GM18858 (cell line): Measurements from ENCODE around the gene ATG4A.

Source experiments
- ATAC-seq: cut with Tn5 transposase; IDR thresholded peaks from one replicate; pipeline ENCODE4 v1.9.1; 2021; ENCODE audit not compliant: unreplicated experiment

ATG4A gene, protein sequence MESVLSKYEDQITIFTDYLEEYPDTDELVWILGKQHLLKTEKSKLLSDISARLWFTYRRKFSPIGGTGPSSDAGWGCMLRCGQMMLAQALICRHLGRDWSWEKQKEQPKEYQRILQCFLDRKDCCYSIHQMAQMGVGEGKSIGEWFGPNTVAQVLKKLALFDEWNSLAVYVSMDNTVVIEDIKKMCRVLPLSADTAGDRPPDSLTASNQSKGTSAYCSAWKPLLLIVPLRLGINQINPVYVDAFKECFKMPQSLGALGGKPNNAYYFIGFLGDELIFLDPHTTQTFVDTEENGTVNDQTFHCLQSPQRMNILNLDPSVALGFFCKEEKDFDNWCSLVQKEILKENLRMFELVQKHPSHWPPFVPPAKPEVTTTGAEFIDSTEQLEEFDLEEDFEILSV

DNA sequence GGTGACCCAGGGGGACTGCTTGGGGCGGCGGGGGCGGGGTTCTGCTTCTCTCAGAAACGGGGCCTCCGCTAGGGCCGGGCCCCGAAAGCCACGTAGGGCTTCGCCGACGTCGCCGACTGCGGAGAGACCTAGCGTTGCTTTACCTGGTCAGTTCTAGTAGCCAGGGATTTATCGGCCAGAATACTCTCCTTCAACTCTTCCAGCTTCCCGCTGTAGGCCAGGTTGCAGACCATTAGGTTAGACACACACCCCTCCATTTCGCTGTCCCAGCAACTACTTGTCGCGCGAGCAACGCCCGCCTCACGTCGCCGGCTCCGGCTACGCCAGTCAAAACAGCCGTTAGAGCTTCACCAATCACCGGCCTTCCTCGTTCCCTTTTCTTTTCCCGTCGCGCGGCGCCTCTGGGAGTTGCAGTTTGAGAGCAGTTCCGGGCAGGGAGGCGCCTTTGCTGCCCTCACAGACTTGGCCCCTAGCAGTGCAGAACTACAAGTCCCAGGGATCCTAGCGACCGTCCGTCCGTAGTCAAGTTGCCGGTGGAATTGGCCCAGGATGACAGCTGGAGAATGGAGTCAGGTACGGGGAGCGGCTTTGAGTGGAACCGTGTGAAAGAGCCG, at the start of gene ATG4A, which contains the start of gene PSMD10:
Gene ATG4A, plus strand, starts transcription at position 515 of the 614 bp plus-strand sequence. Its CDS starts 49 bp downstream, at position 564.
Gene PSMD10, minus strand, starts transcription at position 279 of the 614 bp plus-strand sequence. Its CDS starts 22 bp downstream, at position 257.
- peak; percentile 93 for ATAC-seq

DNA sequence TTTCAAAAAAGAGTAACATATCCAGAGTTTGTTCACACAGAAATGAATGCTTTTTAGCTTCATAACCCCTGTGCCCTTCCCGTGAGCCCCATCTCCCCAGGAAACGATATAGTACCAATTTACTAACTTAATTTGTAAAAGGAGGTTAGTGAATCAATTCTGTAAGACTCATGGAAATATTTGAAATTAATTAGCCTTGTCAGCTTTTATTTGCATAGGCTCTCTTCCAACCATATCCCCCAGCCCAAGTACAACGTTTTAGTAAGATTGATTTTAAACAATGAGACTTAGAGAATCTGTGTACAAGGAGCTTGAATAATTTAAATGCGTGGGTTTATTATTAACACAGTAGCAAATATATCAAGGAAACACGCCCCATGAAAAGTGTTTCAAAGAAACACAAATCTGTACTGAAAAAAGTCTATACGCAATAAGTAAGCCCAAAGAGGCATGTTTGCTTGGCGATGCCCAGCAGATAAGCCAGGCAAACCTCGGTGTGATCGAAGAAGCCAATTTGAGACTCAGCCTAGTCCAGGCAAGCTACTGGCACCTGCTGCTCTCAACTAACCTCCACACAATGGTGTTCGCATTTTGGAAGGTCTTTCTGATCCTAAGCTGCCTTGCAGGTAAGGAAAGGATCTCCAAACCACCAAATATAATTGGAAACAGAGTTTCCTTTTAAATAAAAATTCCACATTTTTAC, 46.9 kb upstream of the ATG4A start, which contains the start of gene VSIG1:
Gene VSIG1, plus strand, starts transcription at position 512 of the 703 bp plus-strand sequence. Its CDS starts 66 bp downstream, at position 578.
- no peak for ATAC-seq

DNA sequence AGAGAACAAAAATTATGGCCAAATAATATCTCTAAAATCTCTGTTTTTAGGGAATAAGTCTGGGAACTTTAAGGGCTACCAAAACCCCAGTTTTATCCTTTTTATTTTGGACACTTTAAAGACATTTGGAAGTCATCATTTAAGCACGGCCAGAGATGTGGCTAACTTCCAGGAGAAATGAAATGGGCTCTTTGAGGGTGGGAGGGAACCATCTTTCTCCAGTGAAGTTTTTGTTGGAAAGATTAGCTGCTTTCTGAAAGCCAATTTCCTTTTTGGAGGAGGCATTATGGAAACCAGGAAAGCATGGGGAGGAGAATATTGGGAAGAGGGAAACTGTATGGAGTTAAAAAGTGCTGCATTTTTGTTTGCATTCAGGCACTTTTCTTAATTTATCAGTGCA, 41.9 kb upstream of the ATG4A start:
- no peak for ATAC-seq

DNA sequence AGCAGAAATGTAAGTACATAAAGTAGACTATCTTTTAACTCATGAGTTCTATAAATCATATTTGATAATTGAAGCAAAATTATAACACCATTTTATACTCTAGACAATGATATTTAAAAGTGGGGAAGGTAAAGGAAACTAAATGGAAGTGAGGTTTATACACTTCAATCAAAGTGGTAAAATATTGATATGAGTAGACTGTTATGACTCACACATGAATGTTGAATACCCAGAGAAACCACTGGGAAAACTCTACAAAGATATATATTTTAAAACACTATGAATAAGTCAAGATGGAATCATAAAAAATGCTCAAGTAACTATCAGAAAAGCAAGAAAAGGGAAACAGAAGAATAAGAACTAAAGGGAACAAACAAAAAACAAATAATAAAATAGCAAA, 38.4 kb upstream of the ATG4A start:
- peak; percentile 62 for ATAC-seq

DNA sequence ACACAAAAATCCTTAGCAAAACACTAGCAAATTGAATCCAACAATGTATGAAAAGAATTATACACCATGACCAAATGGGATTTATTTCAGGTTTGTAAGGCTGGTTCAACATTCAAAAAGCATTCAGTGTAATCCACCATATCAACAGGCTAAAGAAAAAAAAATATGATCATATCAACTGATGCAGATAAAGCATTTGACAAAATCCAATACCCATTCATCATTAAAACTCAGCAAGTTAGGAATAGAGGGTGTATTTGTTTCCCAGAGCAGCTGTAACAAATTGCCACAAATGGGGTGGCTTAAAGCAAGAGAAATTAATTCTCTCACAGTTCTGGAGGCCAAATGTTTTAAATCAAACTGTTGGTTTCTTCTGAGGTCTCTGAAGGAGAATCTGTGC, 36.0 kb upstream of the ATG4A start:
- ATAC-seq, result no peak

DNA sequence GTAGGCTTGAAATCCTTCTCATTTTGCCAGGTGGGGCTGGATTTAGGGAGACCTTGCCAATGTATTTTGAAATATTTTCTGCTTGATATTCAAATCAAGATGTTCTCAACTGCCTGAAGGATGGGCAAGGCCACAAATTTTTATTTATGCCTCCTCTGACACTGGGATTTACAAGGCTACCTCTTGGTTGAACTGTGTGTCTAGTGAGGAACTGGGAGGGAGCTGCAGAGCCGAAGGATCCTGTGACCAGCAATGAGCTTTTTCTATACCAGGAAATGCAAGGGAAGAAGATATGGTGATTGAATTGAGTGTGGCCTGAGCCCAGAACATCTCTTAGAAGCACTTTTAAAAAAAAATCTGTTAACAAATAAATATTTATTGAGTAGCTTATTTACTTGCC, 31.8 kb upstream of the ATG4A start:
- ATAC-seq, result no peak

DNA sequence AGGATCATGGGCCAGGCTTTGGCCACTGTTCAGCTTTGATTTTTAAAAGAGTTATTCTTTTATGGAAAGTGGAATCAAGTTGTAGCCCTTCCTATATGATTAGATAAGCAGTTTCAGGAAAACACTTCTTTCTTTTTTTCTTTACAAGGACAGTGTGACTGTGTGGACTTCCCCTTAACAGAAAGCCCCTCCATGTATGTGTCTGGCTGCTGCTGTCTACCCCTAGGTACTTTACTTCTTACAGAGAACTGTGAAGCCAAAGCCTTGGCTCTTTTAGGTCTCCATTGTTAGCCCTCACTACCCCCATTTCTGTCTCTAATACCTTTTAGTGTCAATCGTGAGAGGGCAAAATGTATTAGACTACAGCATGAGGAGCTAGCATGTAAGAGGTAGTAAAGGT, 27.6 kb upstream of the ATG4A start:
- no peak for ATAC-seq

DNA sequence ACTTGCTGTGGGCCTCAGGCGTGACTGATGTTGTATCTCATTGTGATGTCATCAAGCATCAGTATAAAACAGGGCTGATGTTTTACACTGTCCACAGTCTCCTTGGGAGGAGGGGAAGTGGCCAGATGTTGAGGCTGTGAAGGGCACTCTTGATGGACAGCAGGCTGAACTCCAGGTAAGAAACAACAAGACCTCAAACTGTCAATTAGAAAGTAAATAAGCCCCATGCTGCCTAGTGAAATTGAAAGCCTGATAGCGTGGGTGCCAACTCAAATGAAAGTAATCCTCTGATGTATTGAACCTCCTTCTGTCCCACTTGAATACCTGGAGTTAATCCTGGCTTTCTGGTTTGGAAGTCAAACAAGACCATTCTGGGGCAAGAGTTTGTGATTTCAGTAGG, 27.0 kb upstream of the ATG4A start:
- ATAC-seq, result peak; percentile 72

DNA sequence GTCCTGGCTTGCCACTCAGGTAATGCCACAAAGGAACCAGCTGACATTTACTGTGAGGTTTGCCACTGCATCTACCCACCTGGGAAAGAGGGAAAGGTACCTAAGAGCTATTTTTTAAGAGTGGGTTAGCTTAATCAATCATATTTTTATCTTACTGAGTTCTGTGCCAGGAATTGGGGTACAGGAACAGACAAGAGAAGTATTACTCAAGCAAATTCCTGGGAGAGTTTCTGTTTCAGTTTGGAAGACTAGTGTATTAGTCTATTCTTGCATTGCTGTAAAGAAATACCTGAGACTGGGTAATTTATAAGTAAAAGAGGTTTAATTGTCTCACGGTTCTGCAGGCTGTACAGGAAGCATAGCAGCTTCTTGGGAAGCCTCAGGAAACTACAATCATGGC, 23.5 kb upstream of the ATG4A start:
- ATAC-seq, result no peak

DNA sequence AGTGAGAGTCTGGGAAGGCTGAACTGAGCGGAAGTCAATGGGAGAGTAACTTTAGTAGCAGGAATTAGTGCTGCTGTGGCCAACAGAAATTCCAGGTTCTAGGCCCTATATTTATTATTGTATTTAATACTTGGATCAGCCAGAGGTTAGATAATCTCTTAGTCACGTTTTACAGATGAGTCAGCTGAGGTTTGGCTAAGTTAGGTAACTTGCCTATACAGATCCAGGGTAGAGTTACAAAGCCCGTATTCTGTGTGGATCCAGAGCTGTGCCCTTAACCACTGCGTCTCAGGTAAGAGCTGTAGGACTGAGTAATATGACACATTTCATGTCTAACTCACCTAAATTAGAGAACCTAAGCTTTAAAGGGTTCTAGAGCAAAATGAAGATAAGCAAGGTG, 20.7 kb upstream of the ATG4A start:
- ATAC-seq, result no peak

DNA sequence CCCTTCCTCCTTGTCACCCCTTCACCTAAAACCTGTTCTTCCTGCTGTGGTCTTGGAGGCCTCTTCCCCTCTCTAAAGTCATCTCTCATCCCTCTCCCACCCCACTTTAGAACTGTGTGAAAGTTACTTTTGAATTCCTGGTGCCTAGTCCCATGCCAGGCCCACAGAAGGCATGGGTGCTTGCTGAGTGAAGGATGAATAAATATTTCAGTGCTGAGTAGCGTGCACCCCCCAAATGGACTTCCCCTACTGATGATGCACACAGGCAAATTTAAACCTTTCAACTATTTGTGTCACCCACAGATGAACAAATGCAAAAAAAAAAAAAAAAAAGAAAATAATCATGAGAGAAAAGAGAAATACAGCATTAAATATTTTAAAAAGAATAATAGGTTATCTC, 20.0 kb upstream of the ATG4A start:
- no peak for ATAC-seq

DNA sequence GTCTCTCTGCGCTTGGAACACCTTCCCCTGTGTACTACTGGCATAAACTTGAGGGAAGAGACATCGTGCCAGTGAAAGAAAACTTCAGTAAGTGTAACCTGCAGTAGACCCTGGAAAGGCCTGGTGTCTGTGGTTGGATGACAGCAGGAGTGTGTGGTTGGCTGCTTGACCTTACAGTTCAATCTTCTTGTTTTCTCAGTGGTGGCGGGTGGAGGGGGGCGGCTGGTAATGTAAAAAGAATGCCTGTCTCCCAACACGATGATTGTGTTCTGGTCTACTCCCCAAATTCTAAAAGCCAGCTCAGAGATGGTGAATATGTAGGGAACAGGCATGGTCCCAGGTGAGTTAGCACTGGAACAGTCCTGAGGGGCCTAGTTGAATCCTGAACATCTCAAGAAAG, 18.8 kb upstream of the ATG4A start:
- ATAC-seq, result no peak

DNA sequence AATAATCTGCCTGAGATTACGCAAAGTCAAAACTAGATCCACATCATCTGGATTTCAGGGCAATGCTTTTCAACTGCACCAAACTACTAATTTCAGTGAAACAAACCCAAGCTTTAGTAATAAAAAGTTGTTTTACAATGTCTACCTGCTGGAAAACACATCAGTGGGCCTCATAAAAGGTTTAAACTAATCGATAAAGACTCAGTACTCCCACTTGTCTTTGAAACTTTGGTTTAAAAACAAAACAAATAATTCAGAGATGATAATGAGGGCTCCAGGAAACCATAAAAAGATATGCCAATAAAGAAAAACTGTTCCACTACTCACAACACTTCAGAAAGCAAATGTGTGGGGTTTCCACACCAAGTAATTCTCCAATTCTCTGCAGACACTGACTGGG, 10.5 kb upstream of the ATG4A start:
- ATAC-seq, result no peak

DNA sequence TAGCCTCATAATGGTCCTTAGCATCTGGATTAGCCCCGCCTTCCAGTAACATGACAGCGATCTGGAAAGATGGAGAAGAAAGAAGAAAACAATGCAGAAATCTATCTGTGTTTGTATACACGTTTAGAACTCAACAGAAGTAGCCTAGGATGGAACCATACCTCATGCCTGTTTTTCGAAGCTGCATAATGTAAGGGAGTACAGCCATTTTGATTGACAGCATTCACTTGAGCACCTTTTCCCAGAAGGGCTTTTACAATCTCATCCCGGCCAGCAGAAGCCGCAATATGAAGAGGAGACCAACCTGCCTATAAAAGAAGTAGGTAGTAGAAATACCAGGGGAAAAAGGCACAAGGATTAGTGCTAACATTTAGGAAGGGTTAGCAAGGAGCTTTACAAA, 3.8 kb upstream of the ATG4A start:
- no peak for ATAC-seq

DNA sequence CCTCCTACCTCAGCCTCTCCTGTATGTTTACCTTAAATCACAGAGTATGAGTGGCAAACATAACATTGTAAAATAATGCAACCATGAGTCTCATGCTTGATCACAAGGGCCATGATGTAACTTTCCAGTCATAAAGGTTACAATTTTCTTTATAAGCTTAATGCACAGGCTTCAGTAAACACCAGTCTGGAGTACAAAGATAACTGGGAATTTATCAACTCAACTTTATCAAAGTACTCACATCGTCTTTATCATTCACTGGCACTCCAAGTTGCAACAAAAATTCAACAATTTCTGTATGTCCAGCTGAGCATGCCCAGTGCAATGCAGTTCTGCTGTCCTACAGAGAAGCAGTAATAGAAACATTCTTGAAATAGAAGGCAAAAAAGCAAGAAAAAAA, 3.1 kb upstream of the ATG4A start:
- no peak for ATAC-seq

DNA sequence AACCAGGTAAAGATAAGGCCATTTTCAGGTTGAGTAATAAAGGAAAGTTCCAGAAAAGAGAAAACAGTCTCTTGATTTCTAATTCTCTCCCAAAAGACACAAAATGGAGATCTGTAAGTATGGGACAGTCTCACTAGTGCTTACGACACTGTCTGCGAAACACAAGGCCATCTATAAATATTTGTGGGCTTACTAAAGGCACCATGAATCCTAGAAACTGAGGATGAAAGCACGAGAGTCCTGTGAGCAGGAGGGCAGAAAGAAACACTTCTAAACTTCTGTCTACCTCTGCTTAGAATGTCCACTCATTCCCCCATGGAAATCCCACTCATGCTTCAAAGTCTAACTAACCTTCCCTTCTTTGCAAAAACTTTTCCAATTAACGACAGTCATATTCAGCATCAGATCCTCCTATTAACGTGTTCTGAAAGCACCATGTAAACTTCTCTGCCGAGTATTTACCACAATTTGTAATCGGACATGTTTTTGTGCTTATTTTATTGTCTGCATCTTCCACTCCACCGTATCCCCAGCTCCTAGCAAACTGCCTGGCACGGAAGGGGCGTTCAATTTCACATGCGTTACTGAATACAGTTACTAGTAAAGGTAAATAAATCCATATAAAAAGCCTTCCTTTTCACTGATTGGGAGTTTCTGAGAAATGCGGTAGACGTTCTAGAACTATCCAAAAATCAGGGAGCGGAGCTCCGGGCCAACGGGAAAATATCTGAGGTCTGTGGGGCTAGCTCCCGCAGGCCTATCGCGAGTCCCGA, 901 bp upstream of the ATG4A start:
- ATAC-seq, result no peak

DNA sequence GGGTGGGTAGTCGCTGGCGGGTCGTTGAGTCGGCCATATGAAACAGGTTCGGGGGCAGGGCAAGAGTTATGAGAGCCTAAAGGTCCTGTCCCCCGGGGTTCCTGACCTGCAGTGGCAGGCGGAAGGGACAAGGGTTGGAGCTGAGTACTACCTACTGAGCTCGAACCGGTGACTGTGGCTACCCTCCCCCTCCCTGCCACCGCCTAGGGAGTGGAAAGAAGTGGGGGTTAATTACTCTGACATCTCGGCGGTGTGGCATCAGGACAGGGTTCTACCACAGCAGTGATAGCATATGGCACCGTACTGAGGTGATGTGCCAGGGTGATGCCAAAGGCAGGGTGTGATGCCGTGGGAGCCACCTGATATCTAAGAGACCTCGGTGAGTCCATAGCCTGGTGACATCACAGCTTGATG, 307 bp downstream of the ATG4A start:
- peak; percentile 8 for ATAC-seq

DNA sequence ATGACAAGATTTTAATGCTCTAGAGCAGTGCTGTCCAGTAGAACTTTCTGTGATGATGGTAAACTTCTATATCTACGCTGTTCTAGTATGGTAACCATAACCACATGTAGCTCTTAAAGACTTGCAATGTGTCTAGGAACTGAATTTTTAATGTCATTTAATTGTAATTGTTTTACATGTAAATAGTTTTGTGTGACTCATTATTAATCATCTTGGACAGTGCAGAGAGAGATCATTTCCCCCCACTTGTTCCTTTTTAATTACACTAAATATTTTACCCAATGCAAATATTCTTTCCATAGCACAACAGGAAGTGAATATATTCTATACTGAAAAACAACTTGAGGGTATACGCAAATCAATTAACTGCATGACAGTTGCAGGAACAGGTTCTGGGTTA, 5.8 kb downstream of the ATG4A start:
- ATAC-seq, result no peak

DNA sequence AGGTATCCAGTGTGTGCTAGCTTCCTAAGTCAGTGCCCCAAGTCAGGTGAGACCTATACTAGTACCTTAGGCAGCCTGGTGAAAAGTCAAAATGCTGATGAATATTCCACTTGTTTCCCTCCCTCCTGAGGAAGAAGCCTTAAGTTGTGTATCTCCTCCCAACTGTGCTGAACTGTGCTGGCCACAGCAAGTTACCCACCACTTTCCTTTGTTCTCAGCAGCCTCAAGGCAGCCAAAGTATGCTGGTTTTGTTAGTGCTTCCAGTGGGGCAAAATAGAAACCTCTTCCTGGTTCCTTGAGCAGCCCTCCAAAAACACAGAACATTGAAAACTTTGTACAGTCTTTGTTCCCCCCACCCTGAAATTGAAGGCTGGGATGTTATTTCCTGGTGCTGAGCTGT, 13.9 kb downstream of the ATG4A start:
- ATAC-seq, result no peak

DNA sequence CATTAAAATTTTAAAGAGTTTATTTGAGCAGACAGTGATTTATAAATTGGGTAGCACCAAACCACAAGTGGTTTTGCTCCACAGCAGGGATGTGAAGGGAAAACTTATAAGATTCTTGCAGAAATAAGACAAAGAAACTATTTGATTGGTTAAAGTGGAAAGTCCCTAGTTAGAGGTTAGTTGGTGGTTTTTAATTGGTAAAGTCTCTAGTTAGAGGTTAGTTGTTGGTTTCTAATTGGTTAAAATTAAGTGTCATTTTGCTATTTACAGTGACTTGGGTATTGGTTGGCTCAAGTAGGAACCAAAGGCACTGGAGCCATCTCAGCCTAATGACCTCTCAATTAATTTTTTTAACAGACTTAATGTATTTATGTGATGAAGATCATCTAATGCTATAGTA, 23.0 kb downstream of the ATG4A start:
- no peak for ATAC-seq

DNA sequence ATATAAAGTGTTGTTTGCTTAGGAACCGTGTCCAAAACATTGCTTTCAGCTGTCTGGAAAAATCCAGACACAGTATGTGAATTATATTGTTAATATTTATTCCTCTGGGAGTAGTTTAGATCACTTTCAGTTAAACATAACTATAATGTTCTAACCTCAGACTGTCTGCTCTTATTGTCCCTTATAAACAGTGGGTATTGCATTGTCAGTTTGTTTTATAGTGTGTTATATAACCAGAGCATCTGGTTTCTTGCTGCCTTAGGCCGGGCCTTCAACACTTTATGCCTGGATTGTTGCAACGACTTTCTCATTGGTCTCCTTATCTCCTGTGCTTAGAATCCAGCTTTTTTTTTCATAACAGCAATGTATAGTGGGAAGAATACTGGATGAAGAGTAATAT, 26.4 kb downstream of the ATG4A start:
- ATAC-seq, result no peak
